Mesenchymal stem cell (in vitro differentiated cells and primary cell): Measurements from ENCODE around the gene DUSP1. TPM values are rescaled to one million over a fixed set of nuclear protein-coding genes. Genes with fewer than 3 reads are reported as not detected.

Experiments used
- DNase-seq: peaks from one replicate; pipeline ENCODE4 v3.0.0-alpha.2; 2013
- H2AFZ ChIP-seq: one replicate; pipeline ENCODE4 v1.6.1; 2013; ENCODE audit warnings: low read depth, mild to moderate bottlenecking, control low read depth, inconsistent platforms, low read length, moderate library complexity
- H2AK5ac ChIP-seq: 2 replicates; pipeline ENCODE4 v1.6.1; 2013; ENCODE audit warnings: low read length, moderate library complexity, mild to moderate bottlenecking, inconsistent platforms; ENCODE audit not compliant: severe bottlenecking
- H2BK120ac ChIP-seq: one replicate; pipeline ENCODE4 v1.6.1; 2013; ENCODE audit warnings: low read depth, mild to moderate bottlenecking, inconsistent platforms, low read length, moderate library complexity
- H2BK12ac ChIP-seq, 2 experiments: one replicate each; pipeline ENCODE4 v1.6.1; 2013; ENCODE audit warnings: inconsistent platforms in 2 of 2, low read length in 2 of 2, mild to moderate bottlenecking in 2 of 2, moderate library complexity in 2 of 2, control low read depth in 1 of 2
- H2BK15ac ChIP-seq: one replicate; pipeline ENCODE4 v1.6.1; 2013; ENCODE audit warnings: mild to moderate bottlenecking, low read depth, inconsistent platforms; ENCODE audit not compliant: poor library complexity, severe bottlenecking
- H2BK5ac ChIP-seq: 2 replicates; pipeline ENCODE4 v1.6.1; 2013; ENCODE audit warnings: low read depth, mild to moderate bottlenecking, low read length, control low read depth, inconsistent platforms; ENCODE audit not compliant: poor library complexity, severe bottlenecking
- H3K14ac ChIP-seq, 2 experiments: one replicate each; pipeline ENCODE4 v1.6.1; 2013; ENCODE audit warnings: inconsistent platforms in 2 of 2, low read length in 2 of 2, control low read depth in 1 of 2, mild to moderate bottlenecking in 1 of 2, moderate library complexity in 1 of 2
- H3K18ac ChIP-seq, 2 experiments: one replicate each; pipeline ENCODE4 v1.6.1; 2013; ENCODE audit warnings: inconsistent platforms in 2 of 2, low read length in 2 of 2, control low read depth in 1 of 2, low read depth in 1 of 2, mild to moderate bottlenecking in 1 of 2
- H3K23ac ChIP-seq, 2 experiments: one replicate each; pipeline ENCODE4 v1.6.1; 2013; ENCODE audit warnings: inconsistent platforms in 2 of 2, low read length in 2 of 2, mild to moderate bottlenecking in 2 of 2, moderate library complexity in 2 of 2, control low read depth in 1 of 2
- H3K27ac ChIP-seq: 2 replicates; pipeline ENCODE4 v1.5.1; 2013; ENCODE audit warnings: mild to moderate bottlenecking, moderate library complexity, low read length, control low read depth, inconsistent platforms; ENCODE audit not compliant: poor library complexity, severe bottlenecking
- H3K27me3 ChIP-seq, 2 experiments: 2 replicates each; pipeline versions ENCODE4 v1.6.1 to v1.7.0; 2013; ENCODE audit warnings: low read length in 2 of 2, mild to moderate bottlenecking in 2 of 2, moderate library complexity in 2 of 2, control low read depth in 1 of 2, inconsistent platforms in 1 of 2; ENCODE audit not compliant: control insufficient read depth in 1 of 2, insufficient read depth in 1 of 2
- H3K36me3 ChIP-seq, 2 experiments: 2 replicates each; pipeline versions ENCODE4 v1.6.1 to v1.7.0; 2013; ENCODE audit warnings: low read length in 2 of 2, control low read depth in 1 of 2, inconsistent platforms in 1 of 2, low read depth in 1 of 2, mild to moderate bottlenecking in 1 of 2; ENCODE audit not compliant: insufficient read depth in 2 of 2, control insufficient read depth in 1 of 2
- H3K4ac ChIP-seq, 2 experiments: one replicate each; pipeline ENCODE4 v1.6.1; 2013; ENCODE audit warnings: inconsistent platforms in 2 of 2, low read length in 2 of 2, mild to moderate bottlenecking in 2 of 2, moderate library complexity in 2 of 2, control low read depth in 1 of 2, low read depth in 1 of 2
- H3K4me1 ChIP-seq: 2 replicates; pipeline ENCODE4 v1.6.1; 2013; ENCODE audit warnings: low read depth, low read length, control low read depth; ENCODE audit not compliant: control insufficient read depth, insufficient read depth
- H3K4me2 ChIP-seq: 2 replicates; pipeline ENCODE4 v1.6.1; 2013; ENCODE audit warnings: low read length, mild to moderate bottlenecking, inconsistent platforms; ENCODE audit not compliant: poor library complexity, severe bottlenecking
- H3K4me3 ChIP-seq, 2 experiments: 2 replicates each; pipeline versions ENCODE4 v1.5.1 to v1.7.0; 2013; ENCODE audit warnings: low read length in 2 of 2, mild to moderate bottlenecking in 2 of 2, control low read depth in 1 of 2, low read depth in 1 of 2; ENCODE audit not compliant: insufficient read depth in 1 of 2
- H3K79me1 ChIP-seq: replicated peaks from 2 replicates; pipeline ENCODE4 v1.6.1; 2013; ENCODE audit warnings: mild to moderate bottlenecking, control low read depth, low read length, inconsistent platforms; ENCODE audit not compliant: poor library complexity, severe bottlenecking
- H3K9ac ChIP-seq: 2 replicates; pipeline ENCODE4 v1.7.0; 2013; ENCODE audit warnings: mild to moderate bottlenecking, low read length, moderate library complexity
- H3K9me3 ChIP-seq: 2 replicates; pipeline ENCODE4 v1.7.0; 2013; ENCODE audit warnings: mild to moderate bottlenecking, low read length; ENCODE audit not compliant: control insufficient read depth
- H4K8ac ChIP-seq: one replicate; pipeline ENCODE4 v1.6.1; 2013; ENCODE audit warnings: inconsistent platforms, mild to moderate bottlenecking, low read length, moderate library complexity
- H4K91ac ChIP-seq: one replicate; pipeline ENCODE4 v1.6.1; 2013; ENCODE audit warnings: mild to moderate bottlenecking, low read length, inconsistent platforms
- WGBS: methylation state at CpG from one replicate; pipeline ENCODE4 v1.1.7; 2013; ENCODE audit warnings: mixed read lengths; 5-methylcytosine and 5-hydroxymethylcytosine counted together
- small RNA-seq: library from polyadenylated mRNA; stranded (forward); fragments of <200 nt; extraction: miRNeasy Mini kit (QIAGEN cat#:217004); gene quantifications from one replicate; pipeline ENCODE3, GENCODE V24; 2013; ENCODE audit warnings: low read depth

DUSP1 gene

GRCh38 chr5:172720655-172721054 lies 50.3 kb downstream of the DUSP1 start:
- H3K4ac ChIP-seq, result no peak overlapping the region
- no peak overlapping the region for H2BK5ac ChIP-seq
- no peak overlapping the region for H2BK12ac ChIP-seq
- no peak overlapping the region for H3K27ac ChIP-seq
- H3K4me2 ChIP-seq, result no peak overlapping the region
- peak overlapping the region; percentile 33 for H2AK5ac ChIP-seq
- H3K27me3 ChIP-seq, result no peaks in the 10 kb centered on the region
- no peak overlapping the region for H3K4me3 ChIP-seq
- H3K14ac ChIP-seq, result no peak overlapping the region
- no peak for DNase-seq
- H3K36me3 ChIP-seq, result no peaks in the 10 kb centered on the region
- H3K9ac ChIP-seq, result no peak overlapping the region
- WGBS, result 95% methylated on average over 5 of the region's 5 CpGs
- H3K79me1 ChIP-seq, result no peaks in the 10 kb centered on the region
- H2BK15ac ChIP-seq, result no peak overlapping the region
- no peak overlapping the region for H3K23ac ChIP-seq
- H3K9me3 ChIP-seq, result no peaks in the 10 kb centered on the region
- H2AFZ ChIP-seq, result no peak overlapping the region
- no peaks in the 10 kb centered on the region for H3K4me1 ChIP-seq
- H4K91ac ChIP-seq, result peak overlapping the region; percentile 34
- no peak overlapping the region for H4K8ac ChIP-seq
- H3K18ac ChIP-seq, result no peak overlapping the region
- H2BK120ac ChIP-seq, result no peak overlapping the region

- Histone ChIP-seq H2BK120ac (no peak overlapping the region), H2BK12ac (no peak overlapping the region), H4K91ac (no peak overlapping the region), H3K79me1 (no peaks in the 10 kb centered on the region), H4K8ac (no peak overlapping the region), H2AFZ (no peak overlapping the region), H3K23ac (no peak overlapping the region), H3K18ac (no peak overlapping the region), H3K9ac (no peak overlapping the region), H3K14ac (no peak overlapping the region), H2AK5ac (no peak overlapping the region), H3K9me3 (no peaks in the 10 kb centered on the region), H3K27ac (no peak overlapping the region), H3K4me3 (no peak overlapping the region), H3K36me3 (no peaks in the 10 kb centered on the region), H3K27me3 (no peaks in the 10 kb centered on the region), H2BK15ac (no peak overlapping the region), H3K4me2 (no peak overlapping the region), H3K4me1 (peaks cover 10% of the 10 kb centered on the region), H2BK5ac (no peak overlapping the region), H3K4ac (no peak overlapping the region)
- WGBS, result 92% methylated on average over 4 of the region's 4 CpGs
- no peak for DNase-seq
Measured at GRCh38 chr5:172719211-172719610, 51.8 kb downstream of the DUSP1 start.

- Histone ChIP-seq H3K4me3 (no peak overlapping the region), H3K14ac (no peak overlapping the region), H2BK12ac (no peak overlapping the region), H3K18ac (no peak overlapping the region), H3K4me1 (peaks cover 10% of the 10 kb centered on the region), H3K79me1 (no peaks in the 10 kb centered on the region), H3K9me3 (no peaks in the 10 kb centered on the region), H2AFZ (no peak overlapping the region), H2AK5ac (no peak overlapping the region), H2BK5ac (no peak overlapping the region), H3K4ac (no peak overlapping the region), H3K36me3 (no peaks in the 10 kb centered on the region), H3K27me3 (no peaks in the 10 kb centered on the region), H2BK120ac (no peak overlapping the region), H4K8ac (no peak overlapping the region), H3K23ac (no peak overlapping the region), H2BK15ac (no peak overlapping the region), H3K27ac (no peak overlapping the region), H3K9ac (no peak overlapping the region), H3K4me2 (no peak overlapping the region), H4K91ac (no peak overlapping the region)
- DNase-seq, result no peak
- WGBS, result 92% methylated on average over 3 of the region's 3 CpGs
Measured at GRCh38 chr5:172718527-172719114, 52.4 kb downstream of the DUSP1 start.

Small RNA genes lying within 50 kb of the gene (small RNA-seq; reads per million reads assigned to genes)
- gene AC022217.4, result not detected
- not detected for gene RF00019
